ENCODE measurements around the gene CCDC144A.
A peak's percentile ranks its signal among the peaks of the same experiment; 100 is the strongest.
"Not testable (repeated sequence)": the region's sequence is repeated elsewhere in the genome, so short reads cannot be mapped to it uniquely, and the experiment has no call there.

Gene CCDC144A

GRCh38 chr17:16662936-16663335, 27.1 kb upstream of the CCDC144A start:
- no peak overlapping the region for H3K27ac ChIP-seq
- TF ChIP-seq CTCF (conservative IDR thresholded peaks at IDR 0.05) = no peak

DNA sequence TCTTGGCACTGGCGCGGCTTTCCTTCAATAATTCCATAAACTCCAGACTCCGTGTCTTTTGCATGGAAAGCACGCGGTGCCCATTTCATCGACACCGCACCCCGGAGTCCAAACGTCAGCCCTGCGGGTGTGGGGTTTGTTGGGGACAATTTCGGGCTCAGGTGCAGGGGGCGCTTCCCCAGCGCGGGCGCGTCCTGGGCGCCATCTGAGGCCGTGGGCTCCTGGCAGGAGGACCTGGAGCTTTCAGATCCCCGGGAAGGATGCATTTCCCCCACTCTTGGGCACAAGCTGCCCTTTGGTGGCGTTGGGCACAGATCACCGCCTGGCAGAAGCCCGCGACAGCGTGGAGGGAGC, 23.5 kb upstream of the CCDC144A start:
- H3K27ac ChIP-seq = not testable (repeated sequence)

DNA sequence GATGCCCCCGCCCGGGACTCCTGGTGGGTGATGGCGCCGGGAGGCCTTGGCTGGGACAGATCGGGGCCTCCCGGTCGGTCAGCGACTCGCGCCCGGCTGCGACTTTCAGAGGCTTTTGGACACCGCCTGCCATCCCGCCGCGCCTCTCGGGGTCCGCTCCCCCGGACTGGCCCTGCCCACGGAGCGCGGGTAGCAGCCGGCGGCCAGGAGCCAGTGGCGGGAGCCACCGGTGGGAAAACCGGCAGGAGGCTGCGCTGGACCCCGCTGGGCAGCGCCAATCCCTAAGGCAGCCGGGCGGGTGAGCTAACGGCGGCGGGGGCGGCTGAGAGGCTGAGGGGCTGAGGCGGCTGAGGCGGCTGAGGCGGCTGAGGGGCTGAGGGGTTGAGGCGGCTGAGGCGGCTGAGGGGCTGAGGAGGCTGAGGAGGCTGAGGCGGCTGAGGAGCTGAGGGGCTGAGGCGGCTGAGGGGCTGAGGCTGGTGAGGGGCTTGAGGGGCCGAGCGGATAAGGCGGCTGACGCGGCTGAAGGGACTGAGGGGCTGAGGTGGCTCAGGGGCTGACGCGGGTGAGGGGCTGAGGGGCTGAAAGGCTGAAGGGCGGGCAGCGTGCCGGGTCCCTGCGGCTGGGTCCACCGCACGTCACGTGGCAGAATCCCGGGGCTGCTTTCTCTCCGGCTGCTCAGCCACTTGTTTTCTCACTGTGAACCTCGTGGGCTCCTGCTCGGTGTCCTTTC, 23.0 kb upstream of the CCDC144A start:
- not testable (repeated sequence) for H3K27ac ChIP-seq

DNA sequence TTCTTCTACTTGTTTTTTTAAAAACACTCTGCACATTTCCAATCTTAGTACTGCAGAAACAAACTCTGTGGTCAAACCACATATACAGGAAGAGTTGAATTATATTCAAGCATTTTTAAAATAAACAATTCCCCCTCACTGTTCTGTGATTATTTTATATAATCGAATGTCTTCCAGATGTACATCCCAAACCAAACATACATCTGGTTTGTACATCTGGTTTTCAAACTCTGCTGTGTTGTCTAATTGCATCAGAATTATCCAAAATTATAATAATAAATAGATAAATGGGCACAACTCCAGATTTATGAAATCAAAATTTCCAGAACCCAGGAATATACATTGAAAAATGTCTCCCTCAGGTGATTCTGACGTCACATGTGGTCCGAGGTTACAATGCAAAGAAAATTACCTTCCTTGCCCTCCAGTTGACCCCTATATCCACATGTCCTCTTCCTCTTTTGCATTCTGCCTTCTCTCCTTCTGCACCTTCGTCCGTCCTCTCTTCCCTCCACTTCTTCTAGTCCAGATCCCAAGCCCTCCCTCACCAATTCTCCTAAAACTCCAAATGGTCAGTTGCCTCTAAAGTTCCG, 13.3 kb upstream of the CCDC144A start:
- no peak for TF ChIP-seq CTCF (conservative IDR thresholded peaks at IDR 0.05)
- H3K27ac ChIP-seq = no peak overlapping the region

- not testable (repeated sequence) for H3K27ac ChIP-seq
These were observed 6.5 kb upstream of the CCDC144A start for GRCh38 chr17:16683290-16684138.

- not testable (repeated sequence) for H3K27ac ChIP-seq
These were observed 4.0 kb upstream of the CCDC144A start for GRCh38 chr17:16686019-16686418.

- H3K27ac ChIP-seq = not testable (repeated sequence)
These were observed 2.9 kb upstream of the CCDC144A start for GRCh38 chr17:16687151-16687550.

DNA sequence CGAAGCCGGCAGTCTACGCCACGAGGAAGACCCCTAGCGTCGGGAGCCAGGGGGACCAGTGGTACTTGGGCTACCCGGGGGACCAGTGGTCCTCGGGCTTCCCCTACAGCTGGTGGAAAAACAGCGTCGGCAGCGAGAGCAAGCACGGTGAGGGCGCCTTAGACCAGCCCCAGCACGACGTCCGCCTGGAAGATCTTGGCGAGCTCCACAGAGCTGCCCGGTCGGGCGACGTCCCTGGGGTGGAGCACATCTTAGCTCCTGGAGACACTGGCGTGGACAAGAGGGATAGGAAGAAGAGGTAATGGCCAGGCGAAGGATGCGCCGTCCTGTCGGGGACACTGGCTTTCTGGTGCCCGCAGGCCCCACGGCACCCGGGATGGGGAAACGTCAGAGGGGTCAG, 406 bp downstream of the CCDC144A start:
- H3K27ac ChIP-seq = not testable (repeated sequence)

DNA sequence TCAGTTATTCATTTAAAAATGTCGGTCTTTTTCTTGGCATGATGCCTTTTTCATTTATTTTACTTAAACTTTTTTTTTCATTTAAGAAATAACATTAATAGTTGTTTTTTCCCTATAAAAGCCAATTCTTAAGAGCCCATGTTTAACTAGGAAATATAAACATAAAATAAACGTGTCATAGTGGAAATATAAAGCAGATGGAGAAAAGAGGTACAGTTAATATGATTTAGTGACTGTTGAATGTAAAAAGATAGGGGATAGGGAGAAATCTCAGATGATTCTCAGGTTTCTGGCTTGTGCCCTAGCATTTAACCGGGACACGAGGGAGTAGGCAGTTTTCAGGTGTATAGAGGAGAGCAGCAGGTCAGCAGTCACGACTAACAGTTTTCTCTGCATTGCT, 7.6 kb downstream of the CCDC144A start:
- H3K27ac ChIP-seq = not testable (repeated sequence)

GRCh38 chr17:16745492-16746203, 55.6 kb downstream of the CCDC144A start:
- not testable (repeated sequence) for H3K27ac ChIP-seq

DNA sequence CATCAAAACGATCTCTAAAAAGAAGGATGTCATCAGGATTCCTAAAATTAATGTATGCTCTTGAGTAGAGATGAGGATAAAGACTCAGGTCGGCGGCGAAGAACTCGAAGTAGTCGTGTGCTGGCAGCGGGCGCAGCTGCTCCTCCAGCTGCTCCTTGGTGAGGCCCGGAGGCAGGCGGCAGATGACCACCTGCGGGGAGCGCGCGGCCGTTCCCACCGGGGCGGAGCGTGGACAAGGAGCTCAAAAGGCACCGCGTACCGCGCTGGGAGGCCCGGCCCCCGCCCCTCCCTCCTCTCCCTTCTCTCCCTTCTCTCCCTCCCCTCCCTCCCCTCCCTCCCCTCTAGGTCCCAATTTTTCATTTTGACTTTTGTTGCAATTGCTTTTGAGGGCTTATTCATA, 56.5 kb downstream of the CCDC144A start:
- not testable (repeated sequence) for H3K27ac ChIP-seq

DNA sequence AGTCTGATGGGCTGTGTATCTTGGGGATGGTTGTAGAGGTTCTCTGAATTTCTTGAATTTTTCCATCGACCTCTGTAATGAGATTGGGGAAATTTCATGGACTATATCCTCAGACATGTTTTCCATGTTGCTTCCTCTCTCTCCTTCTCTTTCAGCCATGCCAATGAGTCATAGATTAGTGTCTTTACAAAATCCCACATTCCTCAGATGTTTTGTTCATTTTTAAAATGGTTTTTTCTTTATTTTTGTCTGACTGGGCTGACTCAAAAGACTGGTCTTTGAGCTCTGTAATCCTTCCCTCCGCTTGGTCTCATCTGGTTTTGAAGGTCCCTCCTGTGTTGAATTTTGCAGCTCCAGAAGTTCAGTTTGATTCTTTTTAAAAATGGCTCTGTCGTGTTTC, 60.5 kb downstream of the CCDC144A start:
- not testable (repeated sequence) for H3K27ac ChIP-seq

DNA sequence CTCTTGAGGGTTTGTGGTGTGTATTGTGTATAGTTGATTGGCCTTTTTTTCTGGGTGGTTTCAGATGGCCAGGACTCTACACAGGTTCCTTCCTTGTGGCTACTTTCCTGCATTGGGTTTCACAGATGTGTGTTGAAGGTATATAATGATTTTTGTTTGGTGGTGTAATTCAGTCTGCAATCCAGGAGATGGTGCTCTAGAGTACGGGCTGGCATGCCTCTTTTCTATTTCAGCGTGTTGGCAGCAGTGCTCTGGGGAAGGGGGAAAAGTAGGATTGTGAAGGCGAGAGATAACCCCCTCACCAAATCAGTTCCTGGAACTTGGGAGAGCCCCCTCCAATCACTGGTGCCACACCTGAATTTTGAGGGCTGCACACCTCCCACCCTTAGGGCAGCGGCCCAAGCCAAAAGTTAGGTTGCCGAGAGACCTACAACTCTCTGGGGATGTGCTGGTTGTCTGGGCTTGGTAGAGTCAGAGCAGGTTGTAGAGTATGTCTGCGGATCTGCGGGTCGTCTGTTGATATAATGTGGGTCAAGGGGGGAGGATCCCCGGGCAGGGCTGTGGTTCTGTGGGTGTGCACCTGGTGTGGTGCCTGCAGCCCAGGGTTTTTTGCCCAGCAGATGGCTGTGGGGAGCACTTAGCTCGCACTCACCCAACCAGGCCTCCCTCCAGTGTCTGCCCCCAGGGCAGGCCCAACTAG, 61.3 kb downstream of the CCDC144A start:
- H3K27ac ChIP-seq = not testable (repeated sequence)
- peak; percentile 67 for TF ChIP-seq CTCF (conservative IDR thresholded peaks at IDR 0.05)

GRCh38 chr17:16751924-16752287, 61.9 kb downstream of the CCDC144A start:
- H3K27ac ChIP-seq = not testable (repeated sequence)

- H3K27ac ChIP-seq = not testable (repeated sequence)
These were observed 67.5 kb downstream of the CCDC144A start for GRCh38 chr17:16757520-16757919.

DNA sequence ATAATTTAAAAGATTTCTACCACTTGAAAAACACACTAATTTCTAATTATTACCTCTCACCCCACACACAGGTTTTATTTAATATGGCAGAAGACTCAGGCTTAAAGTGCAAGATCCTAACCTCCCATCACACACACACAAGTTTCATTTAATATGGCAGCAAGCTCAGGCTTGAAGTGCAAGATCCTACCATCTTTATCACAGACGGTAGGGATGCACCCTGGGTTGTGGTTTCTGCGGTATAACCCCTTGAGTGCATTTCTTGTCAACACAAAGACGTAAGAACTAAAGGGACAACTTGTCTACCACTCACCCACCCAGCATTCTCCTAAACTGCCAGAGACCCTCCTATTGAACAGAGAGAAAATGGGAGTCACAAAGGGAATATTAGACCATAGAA, 68.1 kb downstream of the CCDC144A start:
- H3K27ac ChIP-seq = not testable (repeated sequence)

All from VCaP (cell line).